ENCODE data around the gene MTUS2.

The MTUS2 gene

DNA sequence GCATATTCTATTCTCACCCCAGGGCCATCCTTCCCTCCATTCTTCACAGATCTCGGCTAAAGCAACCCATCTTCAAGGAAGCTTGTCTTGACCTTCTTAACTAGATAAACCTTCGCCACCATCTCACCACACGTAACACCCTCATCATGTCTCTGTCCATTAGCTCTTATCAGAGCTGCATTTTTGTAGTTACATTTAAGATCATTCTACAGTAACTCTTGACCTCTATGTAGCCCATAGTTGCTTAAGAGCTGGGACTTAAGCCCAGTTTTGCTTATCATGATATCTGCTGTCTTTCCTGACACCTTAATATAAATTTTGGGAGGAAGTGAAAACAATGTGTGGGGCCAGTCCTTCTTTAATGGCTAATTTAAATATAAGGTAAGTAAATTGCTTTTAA lies 345.1 kb downstream of the MTUS2 start:
- H4K20me1 ChIP-seq (ENCODE audit: insufficient read depth, low read length), result no peaks in the 10 kb centered on the region
- no peak overlapping the region for H3K9ac ChIP-seq (ENCODE audit: low read depth, low read length)
- no peak overlapping the region for H3K4me3 ChIP-seq (ENCODE audit: low read depth in 1 of 2, low read length in 2 of 2)
- no peak overlapping the region for H3K27ac ChIP-seq (ENCODE audit: low read length)
- no peaks in the 10 kb centered on the region for H3K79me2 ChIP-seq (ENCODE audit: insufficient read depth, low read length)
- H3K9me3 ChIP-seq (ENCODE audit: insufficient read depth, low read length, severe bottlenecking), result no peaks in the 10 kb centered on the region
- DNase-seq, result no peak
- H3K27me3 ChIP-seq (ENCODE audit: insufficient read depth, low read length, poor library complexity), result no peaks in the 10 kb centered on the region
- peaks cover 19% of the 10 kb centered on the region for H3K4me1 ChIP-seq (ENCODE audit: insufficient read depth, low read length)
- TF ChIP-seq, protein P1, sequence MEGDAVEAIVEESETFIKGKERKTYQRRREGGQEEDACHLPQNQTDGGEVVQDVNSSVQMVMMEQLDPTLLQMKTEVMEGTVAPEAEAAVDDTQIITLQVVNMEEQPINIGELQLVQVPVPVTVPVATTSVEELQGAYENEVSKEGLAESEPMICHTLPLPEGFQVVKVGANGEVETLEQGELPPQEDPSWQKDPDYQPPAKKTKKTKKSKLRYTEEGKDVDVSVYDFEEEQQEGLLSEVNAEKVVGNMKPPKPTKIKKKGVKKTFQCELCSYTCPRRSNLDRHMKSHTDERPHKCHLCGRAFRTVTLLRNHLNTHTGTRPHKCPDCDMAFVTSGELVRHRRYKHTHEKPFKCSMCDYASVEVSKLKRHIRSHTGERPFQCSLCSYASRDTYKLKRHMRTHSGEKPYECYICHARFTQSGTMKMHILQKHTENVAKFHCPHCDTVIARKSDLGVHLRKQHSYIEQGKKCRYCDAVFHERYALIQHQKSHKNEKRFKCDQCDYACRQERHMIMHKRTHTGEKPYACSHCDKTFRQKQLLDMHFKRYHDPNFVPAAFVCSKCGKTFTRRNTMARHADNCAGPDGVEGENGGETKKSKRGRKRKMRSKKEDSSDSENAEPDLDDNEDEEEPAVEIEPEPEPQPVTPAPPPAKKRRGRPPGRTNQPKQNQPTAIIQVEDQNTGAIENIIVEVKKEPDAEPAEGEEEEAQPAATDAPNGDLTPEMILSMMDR (IDR thresholded peaks at IDR 0.05; ENCODE audit: borderline replicate concordance, extremely low read depth, low read length, poor library complexity, severe bottlenecking), result no peak
- no peak for TF ChIP-seq EZH2 (IDR thresholded peaks at IDR 0.05; ENCODE audit: borderline replicate concordance, low read depth, low read length, severe bottlenecking)
- H2AFZ ChIP-seq (ENCODE audit: low read depth, low read length), result no peak overlapping the region
- ATAC-seq (ENCODE audit: insufficient read depth, low read depth), result no peak
- no peaks in the 10 kb centered on the region for H3K36me3 ChIP-seq (ENCODE audit: insufficient read depth, low read length)
- no peak overlapping the region for H3K4me2 ChIP-seq (ENCODE audit: insufficient read depth, low read length)

DNA sequence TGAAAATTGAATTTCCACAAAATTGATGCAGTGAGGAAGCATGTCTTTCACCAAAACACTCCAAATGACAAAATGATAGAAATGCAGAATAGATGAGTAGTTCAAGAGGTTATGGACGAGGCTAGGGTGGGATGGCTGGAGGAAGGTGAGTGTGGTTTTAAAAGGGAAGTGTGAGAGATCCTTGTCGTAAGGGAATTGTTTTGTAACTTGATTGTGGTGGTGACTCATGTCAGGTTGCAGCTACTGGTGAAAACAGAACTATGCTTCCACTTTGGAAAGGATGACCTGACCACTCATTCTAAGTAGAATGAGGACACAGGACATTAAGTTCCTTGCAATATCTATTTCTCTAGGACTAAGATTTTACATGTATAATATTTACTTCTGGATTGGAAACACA lies 345.7 kb downstream of the MTUS2 start:
- Histone ChIP-seq H3K9ac (ENCODE audit: low read depth, low read length) (no peak overlapping the region), H3K79me2 (ENCODE audit: insufficient read depth, low read length) (no peaks in the 10 kb centered on the region), H3K4me3 (ENCODE audit: low read depth in 1 of 2, low read length in 2 of 2) (no peak overlapping the region), H3K36me3 (ENCODE audit: insufficient read depth, low read length) (no peaks in the 10 kb centered on the region), H3K9me3 (ENCODE audit: insufficient read depth, low read length, severe bottlenecking) (no peaks in the 10 kb centered on the region), H3K27ac (ENCODE audit: low read length) (no peak overlapping the region), H4K20me1 (ENCODE audit: insufficient read depth, low read length) (no peaks in the 10 kb centered on the region), H2AFZ (ENCODE audit: low read depth, low read length) (no peak overlapping the region), H3K4me1 (ENCODE audit: insufficient read depth, low read length) (peaks cover 17% of the 10 kb centered on the region), H3K4me2 (ENCODE audit: insufficient read depth, low read length) (no peak overlapping the region), H3K27me3 (ENCODE audit: insufficient read depth, low read length, poor library complexity) (no peaks in the 10 kb centered on the region)
- ATAC-seq (ENCODE audit: insufficient read depth, low read depth), result no peak
- TF ChIP-seq, protein P1 (IDR thresholded peaks at IDR 0.05; ENCODE audit: borderline replicate concordance, extremely low read depth, low read length, poor library complexity, severe bottlenecking), result no peak
- no peak for DNase-seq

DNA sequence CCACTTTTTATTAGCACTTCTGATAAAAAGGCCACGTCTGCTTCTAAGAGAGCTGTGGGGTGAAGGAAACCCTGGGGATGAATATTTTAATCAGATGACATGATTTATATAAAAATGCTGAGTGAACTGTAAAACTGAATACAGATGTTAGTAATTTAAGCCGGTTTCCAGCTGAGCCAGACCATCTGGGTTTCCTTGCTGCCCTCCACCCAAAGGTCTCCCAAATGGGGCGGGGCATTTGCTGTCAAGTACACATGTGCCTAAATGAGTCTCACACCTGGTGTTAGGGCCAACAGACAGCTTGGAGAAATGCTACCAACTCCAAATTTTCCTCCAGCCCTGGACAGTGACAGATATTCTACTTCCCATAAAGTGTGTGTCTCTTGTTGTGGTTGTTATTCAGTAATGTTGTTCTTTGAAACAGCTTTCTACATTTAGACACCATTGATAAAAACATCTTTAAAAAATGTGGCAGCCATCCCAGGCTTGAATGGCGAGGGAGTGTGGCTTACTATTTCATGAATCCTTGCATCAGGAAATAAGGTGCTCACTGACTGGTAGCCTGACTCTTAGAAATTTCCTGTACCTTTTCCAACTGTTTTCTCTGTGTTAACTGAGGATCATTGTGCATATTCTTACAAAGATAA lies 350.4 kb downstream of the MTUS2 start:
- no peak overlapping the region for H3K27ac ChIP-seq (ENCODE audit: low read length)
- H4K20me1 ChIP-seq (ENCODE audit: insufficient read depth, low read length), result no peaks in the 10 kb centered on the region
- ATAC-seq (ENCODE audit: insufficient read depth, low read depth) (no peak), DNase-seq (no peak)
- no peaks in the 10 kb centered on the region for H3K36me3 ChIP-seq (ENCODE audit: insufficient read depth, low read length)
- no peak overlapping the region for H2AFZ ChIP-seq (ENCODE audit: low read depth, low read length)
- no peaks in the 10 kb centered on the region for H3K79me2 ChIP-seq (ENCODE audit: insufficient read depth, low read length)
- TF ChIP-seq EZH2 (IDR thresholded peaks at IDR 0.05; ENCODE audit: borderline replicate concordance, low read depth, low read length, severe bottlenecking), result no peak
- no peaks in the 10 kb centered on the region for H3K27me3 ChIP-seq (ENCODE audit: insufficient read depth, low read length, poor library complexity)
- H3K4me3 ChIP-seq (ENCODE audit: low read depth in 1 of 2, low read length in 2 of 2), result no peak overlapping the region
- peaks cover 33% of the 10 kb centered on the region for H3K4me1 ChIP-seq (ENCODE audit: insufficient read depth, low read length)
- H3K9ac ChIP-seq (ENCODE audit: low read depth, low read length), result no peak overlapping the region
- no peaks in the 10 kb centered on the region for H3K9me3 ChIP-seq (ENCODE audit: insufficient read depth, low read length, severe bottlenecking)
- no peak overlapping the region for H3K4me2 ChIP-seq (ENCODE audit: insufficient read depth, low read length)

DNA sequence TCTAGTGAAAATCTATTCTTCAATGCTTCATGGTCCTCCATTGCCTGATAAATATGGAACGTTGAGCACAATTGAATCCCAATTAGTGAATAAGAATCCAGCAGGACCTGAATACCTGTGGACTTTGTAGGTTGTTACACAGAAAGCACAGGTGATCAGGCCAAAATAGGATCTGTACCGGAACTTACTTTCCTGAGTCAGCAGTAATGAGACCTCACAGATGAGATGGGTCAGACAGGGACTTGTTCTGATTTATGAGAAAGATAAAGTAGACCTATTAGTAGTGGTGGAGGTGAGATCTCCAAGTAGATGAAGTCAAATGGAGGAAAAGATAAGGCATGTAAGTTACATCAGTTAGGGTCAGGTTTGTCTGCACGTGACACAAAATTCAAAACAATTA lies 351.1 kb downstream of the MTUS2 start:
- Histone ChIP-seq H3K4me3 (ENCODE audit: low read depth in 1 of 2, low read length in 2 of 2) (no peak overlapping the region), H3K4me2 (ENCODE audit: insufficient read depth, low read length) (no peak overlapping the region), H3K27me3 (ENCODE audit: insufficient read depth, low read length, poor library complexity) (no peaks in the 10 kb centered on the region), H3K79me2 (ENCODE audit: insufficient read depth, low read length) (no peaks in the 10 kb centered on the region), H3K4me1 (ENCODE audit: insufficient read depth, low read length) (peaks cover 34% of the 10 kb centered on the region), H3K9me3 (ENCODE audit: insufficient read depth, low read length, severe bottlenecking) (no peaks in the 10 kb centered on the region), H3K36me3 (ENCODE audit: insufficient read depth, low read length) (no peaks in the 10 kb centered on the region), H3K27ac (ENCODE audit: low read length) (no peak overlapping the region), H2AFZ (ENCODE audit: low read depth, low read length) (no peak overlapping the region), H4K20me1 (ENCODE audit: insufficient read depth, low read length) (no peaks in the 10 kb centered on the region), H3K9ac (ENCODE audit: low read depth, low read length) (no peak overlapping the region)
- DNase-seq, result no peak
- TF ChIP-seq, protein P1 (IDR thresholded peaks at IDR 0.05; ENCODE audit: borderline replicate concordance, extremely low read depth, low read length, poor library complexity, severe bottlenecking), result no peak
- no peak for TF ChIP-seq EZH2 (IDR thresholded peaks at IDR 0.05; ENCODE audit: borderline replicate concordance, low read depth, low read length, severe bottlenecking)
- ATAC-seq (ENCODE audit: insufficient read depth, low read depth), result no peak

All from DND-41 (cell line).